ENCODE results near the gene CEP78.

DNA sequence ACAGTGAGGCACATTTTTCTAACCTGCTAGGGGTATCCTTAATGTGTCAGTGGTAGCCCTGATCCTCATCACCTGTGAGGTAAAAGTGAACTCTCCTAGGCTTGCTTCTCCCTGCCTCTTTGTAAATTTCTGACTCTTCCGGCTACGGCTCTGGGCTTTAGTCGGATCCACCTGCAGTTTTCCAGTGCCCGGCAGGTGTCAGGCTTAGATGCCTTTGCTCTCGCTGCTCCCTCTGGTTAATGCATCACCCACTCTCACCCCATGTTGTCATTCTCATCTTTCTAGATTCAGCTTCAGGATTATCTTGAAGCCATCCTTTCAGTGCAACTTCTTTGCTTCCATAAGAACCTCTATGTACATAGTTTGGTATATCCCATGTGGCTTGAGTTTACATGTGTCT lies 3.6 kb downstream of the CEP78 start:
- TF ChIP-seq POLR2A (IDR thresholded peaks at IDR 0.05; ENCODE audit: low read length) (no peak), GATA1 (IDR thresholded peaks at IDR 0.05; ENCODE audit: low read depth, low read length) (no peak)

All from erythroblast (primary cell).